Neutrophil (primary cell): Measurements from ENCODE around the gene CPE.

ENCODE experiments used
- H3K27ac ChIP-seq: fragments of 200-600 bp; sonication (generic); 2 replicates; pipeline ENCODE4 v1.5.1; 2016; ENCODE audit warnings: mild to moderate bottlenecking, moderate library complexity
- H3K27me3 ChIP-seq: fragments of 200-600 bp; sonication (generic); 2 replicates; pipeline ENCODE4 v1.6.0; 2016; ENCODE audit warnings: mild to moderate bottlenecking
- H3K36me3 ChIP-seq: fragments of 200-600 bp; sonication (generic); 2 replicates; pipeline ENCODE4 v1.5.1; 2017
- H3K4me1 ChIP-seq, 2 experiments: fragments of 200-600 bp in 1 of 2; sonication (generic) in 1 of 2; 1 replicate in 1 of 2; 2 replicates in 1 of 2; pipeline versions ENCODE4 v1.5.1 to v1.6.1; 2013 to 2016; ENCODE audit warnings: low read depth in 1 of 2, low read length in 1 of 2, mild to moderate bottlenecking in 1 of 2, moderate library complexity in 1 of 2; ENCODE audit not compliant: control insufficient read depth in 1 of 2, insufficient read depth in 1 of 2
- H3K4me3 ChIP-seq, 2 experiments: fragments of 200-600 bp in 1 of 2; sonication (generic) in 1 of 2; 1 replicate in 1 of 2; 2 replicates in 1 of 2; pipeline ENCODE4 v1.5.1; 2013 to 2016; ENCODE audit warnings: low read depth in 1 of 2, low read length in 1 of 2, mild to moderate bottlenecking in 1 of 2, moderate library complexity in 1 of 2
- H3K9me3 ChIP-seq: fragments of 200-600 bp; sonication (generic); 2 replicates; pipeline ENCODE4 v1.5.1; 2016
- TF ChIP-seq, protein P1 (sequence below): fragments of 200-600 bp; sonication (generic); IDR thresholded peaks from 2 replicates; pipeline ENCODE4 v1.5.1; 2016; ENCODE audit warnings: antibody characterized with exemption

Gene CPE

DNA sequence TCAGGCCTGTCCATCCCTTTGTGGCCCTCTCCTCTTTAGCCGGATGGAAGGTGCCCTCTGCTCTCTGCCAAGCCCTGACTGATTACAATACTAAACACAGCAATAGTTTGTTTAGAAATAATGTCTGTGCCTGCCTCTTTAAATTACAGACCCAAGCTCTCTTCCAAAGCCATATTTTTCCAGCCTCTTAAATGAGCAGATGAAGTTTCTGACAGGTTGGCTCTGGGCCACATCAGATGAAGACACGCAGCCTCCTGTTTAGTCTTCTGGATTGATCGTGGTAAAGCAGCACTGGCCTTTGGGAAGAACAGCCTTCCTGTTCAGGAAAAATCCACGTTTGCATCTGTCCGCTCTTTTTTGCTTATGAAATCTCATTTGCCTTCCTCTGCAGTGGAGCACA is 133.6 kb downstream of the CPE start:
- H3K36me3 ChIP-seq, result no peaks in the 10 kb centered on the region
- H3K4me3 ChIP-seq, result no peak overlapping the region
- H3K27me3 ChIP-seq, result peaks cover 9% of the 10 kb centered on the region
- H3K4me1 ChIP-seq, result peaks cover 0 to 4% of the 10 kb centered on the region in 2 experiments
- H3K9me3 ChIP-seq, result no peaks in the 10 kb centered on the region
- no peak overlapping the region for H3K27ac ChIP-seq
- TF ChIP-seq, protein P1, sequence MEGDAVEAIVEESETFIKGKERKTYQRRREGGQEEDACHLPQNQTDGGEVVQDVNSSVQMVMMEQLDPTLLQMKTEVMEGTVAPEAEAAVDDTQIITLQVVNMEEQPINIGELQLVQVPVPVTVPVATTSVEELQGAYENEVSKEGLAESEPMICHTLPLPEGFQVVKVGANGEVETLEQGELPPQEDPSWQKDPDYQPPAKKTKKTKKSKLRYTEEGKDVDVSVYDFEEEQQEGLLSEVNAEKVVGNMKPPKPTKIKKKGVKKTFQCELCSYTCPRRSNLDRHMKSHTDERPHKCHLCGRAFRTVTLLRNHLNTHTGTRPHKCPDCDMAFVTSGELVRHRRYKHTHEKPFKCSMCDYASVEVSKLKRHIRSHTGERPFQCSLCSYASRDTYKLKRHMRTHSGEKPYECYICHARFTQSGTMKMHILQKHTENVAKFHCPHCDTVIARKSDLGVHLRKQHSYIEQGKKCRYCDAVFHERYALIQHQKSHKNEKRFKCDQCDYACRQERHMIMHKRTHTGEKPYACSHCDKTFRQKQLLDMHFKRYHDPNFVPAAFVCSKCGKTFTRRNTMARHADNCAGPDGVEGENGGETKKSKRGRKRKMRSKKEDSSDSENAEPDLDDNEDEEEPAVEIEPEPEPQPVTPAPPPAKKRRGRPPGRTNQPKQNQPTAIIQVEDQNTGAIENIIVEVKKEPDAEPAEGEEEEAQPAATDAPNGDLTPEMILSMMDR, result no peak

DNA sequence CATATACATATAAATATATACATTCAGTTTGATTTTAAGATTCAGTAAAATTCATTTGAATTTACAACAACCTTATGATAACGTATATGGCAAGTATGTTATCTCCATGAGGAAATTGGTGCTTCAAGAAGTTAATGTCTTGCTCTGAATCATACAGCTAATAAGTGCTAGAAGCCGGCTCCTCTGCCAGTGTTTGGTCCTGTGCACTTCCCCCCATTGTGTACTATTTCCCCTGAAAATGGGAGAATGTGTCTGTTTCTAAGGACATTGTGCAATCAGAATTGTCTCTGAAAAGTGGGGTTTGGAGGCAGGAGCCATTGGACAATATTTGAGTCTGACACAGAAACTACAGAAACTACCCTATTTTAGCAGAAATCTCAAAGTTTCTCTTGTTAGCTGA is 135.9 kb downstream of the CPE start:
- TF ChIP-seq, protein P1, result no peak
- Histone ChIP-seq H3K36me3 (no peaks in the 10 kb centered on the region), H3K27me3 (peaks cover 8% of the 10 kb centered on the region), H3K27ac (no peak overlapping the region), H3K4me3 (no peak overlapping the region), H3K9me3 (no peaks in the 10 kb centered on the region), H3K4me1 (peaks cover 0 to 4% of the 10 kb centered on the region in 2 experiments)

DNA sequence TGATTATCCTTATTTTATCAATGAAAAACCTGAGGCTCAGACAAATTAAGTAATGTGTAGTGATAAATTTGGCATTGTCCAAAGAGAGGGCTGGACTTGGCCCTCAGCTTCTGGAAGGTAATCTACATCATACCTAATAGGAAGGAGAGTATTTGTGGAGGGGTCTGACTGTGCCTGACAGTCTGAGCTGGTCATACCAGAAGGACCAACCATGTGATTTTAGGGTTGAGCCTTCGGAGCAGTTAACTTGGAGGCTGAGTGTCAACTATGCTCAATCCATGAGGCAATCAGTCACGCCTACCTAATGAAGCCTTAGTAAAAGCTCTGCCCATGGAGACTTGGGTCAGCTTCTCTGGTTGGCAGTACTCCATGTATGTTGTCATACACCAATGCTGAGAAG is 136.4 kb downstream of the CPE start:
- no peak overlapping the region for H3K4me3 ChIP-seq
- no peaks in the 10 kb centered on the region for H3K36me3 ChIP-seq
- peaks cover 8% of the 10 kb centered on the region for H3K27me3 ChIP-seq
- H3K4me1 ChIP-seq, result peaks cover 0 to 4% of the 10 kb centered on the region in 2 experiments
- H3K27ac ChIP-seq, result no peak overlapping the region
- TF ChIP-seq, protein P1, result no peak
- H3K9me3 ChIP-seq, result no peaks in the 10 kb centered on the region

DNA sequence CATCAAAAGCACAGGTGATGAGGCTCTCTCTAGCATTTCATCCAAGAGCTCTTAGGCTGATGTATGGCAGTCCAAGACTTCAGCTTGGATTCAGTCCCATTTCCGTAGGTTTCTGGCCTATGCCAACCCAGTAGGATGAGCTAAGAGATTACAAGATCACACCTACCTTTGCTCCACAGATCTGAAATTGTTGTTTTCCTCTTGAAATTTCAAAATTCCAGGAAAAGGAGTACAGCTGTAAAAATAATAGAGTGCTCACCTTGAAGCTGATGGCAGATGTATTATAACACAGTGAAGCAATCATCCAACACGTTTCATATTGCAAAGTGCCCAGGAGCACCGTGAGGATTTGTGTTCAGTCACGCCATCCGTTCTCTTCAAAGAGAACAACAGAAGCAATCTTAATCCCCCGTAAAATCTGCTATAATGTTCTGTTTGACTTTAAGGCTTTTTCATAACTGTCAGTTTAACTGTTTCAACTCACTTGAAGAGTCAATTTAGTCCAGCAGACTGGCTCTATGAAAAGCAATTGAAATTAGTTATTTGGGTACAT is 137.5 kb downstream of the CPE start:
- Histone ChIP-seq H3K4me1 (peaks cover 0 to 8% of the 10 kb centered on the region in 2 experiments), H3K36me3 (no peaks in the 10 kb centered on the region), H3K9me3 (no peaks in the 10 kb centered on the region), H3K27me3 (peaks cover 8% of the 10 kb centered on the region), H3K27ac (no peak overlapping the region), H3K4me3 (no peak overlapping the region)
- TF ChIP-seq, protein P1, result no peak

DNA sequence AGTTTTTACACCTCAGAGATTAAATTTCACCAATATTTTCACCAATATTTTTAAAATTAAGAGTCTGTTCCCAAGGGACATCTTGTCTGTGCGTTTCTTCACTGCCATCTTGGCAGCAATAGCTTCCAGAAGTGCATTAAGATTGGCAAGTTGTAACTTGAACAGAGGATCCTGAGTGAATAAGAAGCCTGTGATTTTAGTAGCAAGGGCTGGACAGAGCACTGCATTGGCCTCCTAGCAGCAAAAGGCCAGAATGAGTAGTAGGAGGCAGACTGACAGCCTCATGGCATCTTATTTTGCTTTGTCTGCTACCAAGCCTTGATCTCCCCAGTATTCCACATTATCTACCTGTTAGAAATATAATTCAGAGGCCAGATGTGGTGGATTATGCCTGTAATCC is 138.4 kb downstream of the CPE start:
- Histone ChIP-seq H3K9me3 (no peaks in the 10 kb centered on the region), H3K27ac (no peak overlapping the region), H3K4me1 (peaks cover 7 to 16% of the 10 kb centered on the region in 2 experiments), H3K36me3 (no peaks in the 10 kb centered on the region), H3K4me3 (no peak overlapping the region), H3K27me3 (peaks cover 8% of the 10 kb centered on the region)
- TF ChIP-seq, protein P1, result no peak
